GM21825 (cell line): ENCODE measurements around the gene NEDD4.
"Not testable (repeated sequence)": the region's sequence is repeated elsewhere in the genome, so short reads cannot be mapped to it uniquely, and the experiment has no call there.

Experiments
- ATAC-seq: cut with Tn5 transposase; IDR thresholded peaks from one replicate; pipeline ENCODE4 v1.9.1; 2021; ENCODE audit warnings: mild to moderate bottlenecking, moderate library complexity; ENCODE audit not compliant: unreplicated experiment

The NEDD4 gene

DNA sequence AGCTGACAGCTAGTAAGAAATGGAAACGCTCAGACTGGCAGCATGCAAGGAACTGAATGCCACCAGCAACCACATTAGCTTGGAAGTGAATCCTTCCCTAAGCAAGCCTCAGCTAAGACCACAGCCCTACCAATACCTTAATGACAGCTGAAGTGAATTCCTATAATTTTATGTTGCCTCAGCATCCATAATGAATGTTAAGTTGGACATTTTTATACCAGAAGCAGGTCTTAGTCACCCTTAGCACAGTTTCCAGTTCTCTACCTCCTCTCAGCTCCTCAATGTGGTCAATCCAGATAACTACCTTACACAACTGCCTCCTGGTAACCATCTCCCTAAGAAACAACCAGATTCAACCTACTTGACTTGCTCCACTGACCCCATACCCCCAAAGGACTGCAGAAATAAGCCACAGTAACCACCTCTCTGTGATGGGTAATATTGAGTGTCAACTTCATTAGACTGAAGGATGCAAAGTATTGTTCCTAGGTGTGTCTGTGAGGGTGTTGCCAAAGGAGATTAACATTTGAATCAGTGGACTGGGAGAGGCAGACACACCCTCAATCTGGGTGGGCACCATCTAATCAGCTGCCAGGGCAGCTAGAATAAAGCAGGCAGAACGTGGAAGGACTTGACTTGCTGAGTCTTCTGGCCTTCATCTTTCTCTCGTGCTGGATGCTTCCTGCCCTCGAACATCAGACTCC lies 33.5 kb downstream of the NEDD4 start:
- no peak for ATAC-seq

GRCh38 chr15:55958349-55958748 lies 35.1 kb downstream of the NEDD4 start:
- no peak for ATAC-seq

DNA sequence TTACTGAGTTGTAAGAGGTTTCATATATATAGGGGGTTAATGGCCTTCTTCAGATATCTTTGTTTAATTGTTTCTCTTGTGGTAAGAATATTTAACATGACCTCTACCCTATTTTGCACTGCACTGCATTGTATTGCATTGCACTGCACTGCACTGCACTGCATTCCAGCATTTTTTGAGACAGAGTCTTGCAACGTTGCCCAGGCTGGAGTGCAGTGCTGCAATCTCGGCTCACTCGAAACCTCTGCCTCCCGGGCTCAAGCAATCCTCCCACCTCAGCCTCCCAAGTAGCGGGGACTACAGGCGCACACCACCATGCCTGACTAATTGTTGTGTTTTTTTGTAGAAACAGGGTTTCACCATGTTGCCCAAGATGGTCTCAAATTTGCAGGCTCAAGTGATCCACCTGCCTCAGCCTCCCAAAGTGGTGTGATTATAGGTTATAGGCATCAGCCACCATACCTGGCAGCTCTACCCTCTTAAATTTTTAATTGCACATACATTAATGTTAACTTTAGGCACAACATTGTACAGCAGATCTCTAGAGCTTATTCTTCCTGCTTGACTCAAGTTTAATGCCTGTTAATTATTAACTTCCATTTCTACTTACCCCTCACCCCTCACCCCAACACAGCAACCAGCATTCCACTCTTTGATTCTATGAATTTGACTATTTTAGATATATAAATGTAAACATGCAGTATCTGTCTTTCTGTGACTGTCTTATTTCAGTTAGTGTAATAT lies 38.4 kb downstream of the NEDD4 start:
- no peak for ATAC-seq

- not testable (repeated sequence) for ATAC-seq
Measured at GRCh38 chr15:55952501-55953274, 40.7 kb downstream of the NEDD4 start.

- not testable (repeated sequence) for ATAC-seq
Measured at GRCh38 chr15:55944606-55945005, 48.8 kb downstream of the NEDD4 start.

DNA sequence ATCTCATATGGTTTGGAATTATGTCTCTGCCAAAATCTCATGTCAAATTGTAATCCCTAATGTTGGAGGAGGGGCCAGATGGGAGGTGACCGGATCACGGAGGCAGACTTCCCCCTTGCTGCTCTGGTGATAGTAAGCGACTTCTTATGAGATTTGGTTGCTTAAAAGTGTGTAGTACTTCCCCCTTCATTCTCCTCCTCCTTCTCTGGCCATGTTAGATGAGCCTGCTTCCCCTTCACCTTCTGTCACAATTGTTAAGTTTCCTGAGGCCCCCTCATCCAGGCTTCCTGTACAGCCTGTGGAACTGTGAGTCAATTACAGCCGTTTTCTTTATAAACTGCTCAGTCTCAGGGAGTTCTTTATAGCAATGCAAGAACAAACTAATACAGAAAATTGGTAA lies 51.1 kb downstream of the NEDD4 start:
- no peak for ATAC-seq

- ATAC-seq, result no peak
Measured at GRCh38 chr15:55937040-55937439, 56.4 kb downstream of the NEDD4 start.

DNA sequence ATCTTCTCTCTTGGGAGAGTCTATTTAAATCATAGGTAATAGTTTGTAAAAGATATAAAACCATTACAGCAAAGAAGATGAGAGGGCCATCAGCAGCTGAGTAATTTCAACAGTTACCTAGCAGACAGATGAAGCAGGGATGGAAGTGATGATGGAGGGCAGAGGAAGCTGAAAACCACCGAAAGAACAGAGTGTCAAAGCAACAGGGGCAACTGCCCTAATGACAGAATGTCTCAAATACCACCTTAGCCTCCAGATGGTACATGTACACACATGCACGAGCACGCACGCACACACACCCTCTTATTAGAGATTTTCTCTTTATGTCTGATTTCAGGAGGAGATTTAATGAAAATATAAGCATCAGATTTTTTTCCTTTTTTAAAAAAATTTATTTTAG lies 64.5 kb downstream of the NEDD4 start:
- ATAC-seq, result no peak

DNA sequence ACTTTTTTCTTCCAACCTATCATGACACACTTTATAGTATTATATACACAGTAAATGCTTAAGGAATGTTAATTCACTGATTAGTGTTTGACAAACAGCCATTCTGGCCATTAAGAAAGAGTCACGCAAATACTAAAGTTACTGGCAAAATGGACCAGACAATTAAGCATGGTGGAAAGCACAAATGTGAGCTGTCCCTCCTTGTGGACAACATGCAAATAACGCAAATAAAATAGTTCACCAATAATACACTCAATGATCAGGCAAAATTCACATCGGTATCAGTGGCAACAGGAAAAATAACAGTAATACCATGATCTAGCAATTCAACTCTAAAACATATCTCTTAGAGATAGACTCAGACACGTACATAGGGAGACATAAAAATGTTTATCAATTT lies 71.7 kb downstream of the NEDD4 start:
- ATAC-seq, result no peak

DNA sequence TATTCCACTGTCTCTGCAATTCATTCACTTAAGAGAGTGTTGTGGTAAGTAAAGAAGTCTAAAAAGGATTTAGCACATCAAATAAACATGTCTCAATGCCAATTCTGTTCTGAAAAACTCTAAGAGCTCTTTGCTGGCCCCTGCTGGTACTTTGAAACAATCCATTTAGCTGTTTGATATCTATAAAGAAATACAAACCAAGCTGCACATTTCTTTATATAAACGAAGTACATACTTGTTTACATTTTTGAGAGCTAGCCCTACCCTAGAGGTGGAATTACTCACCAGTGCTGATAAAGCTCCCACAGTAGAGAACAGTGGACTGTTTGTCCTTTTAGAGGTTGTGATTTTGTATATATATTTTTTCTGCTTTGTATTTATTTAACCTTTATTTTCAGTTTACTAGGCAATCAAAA lies 75.5 kb downstream of the NEDD4 start:
- no peak for ATAC-seq

DNA sequence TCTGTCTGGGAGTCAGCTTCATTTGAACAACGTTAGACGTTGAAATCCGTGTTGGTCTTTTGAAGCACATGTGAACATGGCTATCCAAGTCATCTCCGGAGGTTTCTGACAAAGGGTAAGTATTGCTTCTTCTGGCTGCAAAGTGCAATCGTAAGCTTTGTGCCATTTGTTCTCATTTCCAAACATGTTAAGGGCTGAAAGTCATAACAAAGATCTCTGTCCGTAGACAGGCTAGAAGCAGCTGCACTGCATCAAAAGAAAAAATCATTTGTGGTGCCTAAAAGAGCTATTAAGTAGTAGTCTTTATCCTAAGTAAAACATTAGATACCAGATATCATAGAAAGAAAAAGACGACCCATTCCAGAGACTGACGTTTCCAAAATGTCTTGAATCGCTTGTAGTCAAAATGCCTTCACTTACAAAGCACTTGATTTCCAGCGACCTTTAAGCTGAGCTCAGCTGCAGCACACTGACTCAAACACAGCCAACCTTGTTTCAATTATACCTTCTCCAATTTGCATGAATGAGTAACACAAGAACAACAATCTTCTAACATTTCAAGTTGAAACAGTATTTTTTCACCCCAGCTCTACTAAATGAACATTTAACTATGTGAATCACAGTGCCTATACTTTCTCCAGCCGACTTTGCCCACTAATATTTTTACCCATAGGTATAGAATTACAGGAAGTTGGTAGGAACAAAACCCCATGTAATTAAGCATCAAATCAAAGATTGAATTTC lies 76.6 kb downstream of the NEDD4 start:
- ATAC-seq, result no peak

DNA sequence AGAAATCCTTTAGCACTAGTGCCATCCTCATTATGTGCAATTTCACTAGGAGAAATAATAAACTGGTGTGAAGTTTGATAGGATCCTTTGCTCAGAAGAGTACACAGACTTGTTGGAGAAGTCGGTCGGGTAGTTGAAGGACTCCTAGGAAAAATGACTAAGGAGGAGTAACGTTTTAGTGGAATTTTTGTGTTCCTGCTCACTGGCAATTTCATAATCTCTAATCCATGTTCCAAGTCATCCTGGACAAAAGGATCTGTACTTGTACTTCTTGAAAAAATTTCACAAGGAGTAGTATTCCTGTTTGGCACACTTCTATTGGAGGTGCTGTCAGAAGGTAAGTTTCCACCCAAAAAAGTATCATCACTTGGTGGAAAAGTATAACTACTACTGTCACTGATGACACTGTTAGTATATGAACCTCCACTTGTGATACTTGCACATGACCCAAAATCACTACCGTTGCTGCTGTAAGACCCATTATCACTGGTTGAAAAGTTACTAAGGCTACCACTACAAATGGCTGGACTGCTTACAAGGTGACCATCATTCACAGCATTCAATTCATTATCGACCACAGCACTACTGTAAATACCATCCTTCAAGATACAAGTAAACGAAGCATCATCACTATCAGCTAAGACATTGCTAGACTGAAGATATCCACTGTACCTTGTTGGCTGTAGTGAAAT lies 77.4 kb downstream of the NEDD4 start:
- no peak for ATAC-seq

DNA sequence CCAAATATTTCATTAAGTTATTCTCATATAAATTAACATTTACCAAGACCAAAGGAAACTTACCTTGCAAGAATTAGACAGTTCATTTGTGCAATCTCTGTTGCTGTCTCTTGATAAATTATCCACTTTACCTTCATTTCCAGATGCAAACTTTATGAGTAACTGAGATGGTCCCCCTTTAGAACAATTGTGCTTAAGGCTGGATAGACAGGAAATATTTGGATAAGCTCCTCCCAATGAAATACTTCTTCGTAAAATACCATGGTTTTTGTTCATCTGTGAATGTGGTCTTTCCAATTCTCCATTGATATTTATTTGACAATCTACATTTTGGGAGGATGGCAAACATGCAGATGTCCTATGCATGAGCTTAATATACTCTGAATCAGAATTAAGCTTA lies 78.2 kb downstream of the NEDD4 start:
- ATAC-seq, result no peak

DNA sequence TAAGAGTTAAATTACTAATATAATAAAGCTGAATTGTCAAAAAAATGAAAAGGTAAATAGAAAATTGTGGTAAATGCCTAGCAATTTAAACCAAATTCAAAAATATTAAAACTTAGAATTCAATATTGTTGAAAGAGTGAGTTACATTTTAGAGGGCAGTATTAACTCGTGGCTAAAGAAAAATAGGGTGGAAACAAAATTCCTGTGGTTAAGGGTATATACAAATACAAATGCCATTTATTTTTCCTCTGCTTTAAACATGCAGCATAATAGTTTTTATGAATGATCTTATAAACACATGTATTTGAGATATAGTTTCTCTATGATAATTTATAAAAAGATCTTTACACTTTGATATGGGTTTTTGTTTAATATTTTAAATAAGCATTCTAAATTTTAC lies 79.0 kb downstream of the NEDD4 start:
- ATAC-seq, result no peak

- no peak for ATAC-seq
Measured at GRCh38 chr15:55912982-55913381, 80.4 kb downstream of the NEDD4 start.

DNA sequence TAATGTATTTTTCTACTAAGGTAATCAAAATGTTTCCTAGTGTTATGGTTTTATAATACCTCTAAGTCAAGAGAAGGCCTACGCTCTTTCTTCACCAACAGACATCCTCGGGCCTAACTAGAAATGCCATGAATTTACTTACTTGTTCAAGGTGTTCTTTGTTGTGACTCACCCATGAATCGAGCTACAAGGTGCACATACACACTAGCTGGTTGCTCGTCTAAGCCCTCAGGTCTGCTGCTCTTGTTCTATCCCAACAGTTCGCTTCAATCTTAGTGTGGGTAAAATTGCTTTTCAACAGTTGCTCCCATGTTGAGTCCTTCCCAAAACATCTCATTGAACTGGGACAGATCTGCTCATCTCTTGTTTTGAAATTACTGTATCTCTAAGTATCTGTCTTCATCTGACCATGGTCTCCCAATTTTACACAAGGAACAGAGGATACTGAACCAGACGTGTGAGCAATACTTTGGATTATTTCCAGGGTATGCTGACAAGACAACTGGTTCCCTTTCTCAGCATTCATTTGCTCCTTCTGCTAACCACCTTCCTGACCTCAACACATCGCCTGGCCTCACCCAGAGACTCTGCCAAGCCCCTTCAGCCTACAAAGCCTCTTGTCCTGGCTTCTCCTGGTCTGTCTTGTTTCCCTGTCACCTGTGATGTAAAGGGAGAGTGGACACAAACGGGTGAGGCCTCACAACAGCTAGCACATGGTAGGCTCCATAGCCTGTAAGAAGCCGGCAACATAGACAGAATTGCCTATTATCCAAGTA lies 84.2 kb downstream of the NEDD4 start:
- no peak for ATAC-seq

DNA sequence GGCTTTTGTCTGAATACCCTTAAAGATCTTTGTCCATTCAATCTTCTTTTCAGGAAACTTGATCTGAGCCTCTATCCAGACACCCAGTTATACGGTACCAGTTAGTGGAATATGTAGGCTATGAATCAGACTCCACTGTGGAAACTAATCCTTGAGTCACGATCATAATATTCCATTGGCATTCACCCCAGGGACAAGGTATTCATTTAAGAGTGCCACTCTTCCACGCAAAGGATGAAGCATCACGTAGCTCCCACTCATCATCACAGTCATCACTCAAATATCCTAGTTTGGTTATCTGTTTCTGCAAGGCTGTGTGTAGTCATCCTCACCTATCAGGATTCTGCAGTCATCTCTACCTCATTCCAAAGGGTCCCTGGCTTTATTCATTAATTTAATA lies 85.6 kb downstream of the NEDD4 start:
- no peak for ATAC-seq

DNA sequence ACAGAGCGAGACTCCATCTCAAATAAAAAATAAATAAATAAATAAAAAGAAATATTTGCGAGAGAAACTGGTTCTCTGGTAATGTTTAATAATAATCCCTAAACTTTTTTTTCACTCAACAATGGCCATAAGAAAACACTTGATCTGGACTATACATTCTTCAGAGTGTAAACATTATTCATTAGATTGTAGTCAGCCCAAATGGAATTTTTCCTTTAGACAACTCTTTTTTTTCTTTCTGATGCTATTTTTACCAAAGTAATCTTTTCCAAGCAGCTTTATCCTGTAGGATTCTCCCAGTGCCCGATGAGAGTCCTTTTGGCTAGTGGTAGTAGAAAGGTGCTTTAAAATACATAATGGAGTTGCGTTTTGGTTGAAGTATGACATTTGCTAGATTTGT lies 90.4 kb downstream of the NEDD4 start:
- no peak for ATAC-seq

GRCh38 chr15:55900019-55900418 lies 93.4 kb downstream of the NEDD4 start:
- no peak for ATAC-seq

DNA sequence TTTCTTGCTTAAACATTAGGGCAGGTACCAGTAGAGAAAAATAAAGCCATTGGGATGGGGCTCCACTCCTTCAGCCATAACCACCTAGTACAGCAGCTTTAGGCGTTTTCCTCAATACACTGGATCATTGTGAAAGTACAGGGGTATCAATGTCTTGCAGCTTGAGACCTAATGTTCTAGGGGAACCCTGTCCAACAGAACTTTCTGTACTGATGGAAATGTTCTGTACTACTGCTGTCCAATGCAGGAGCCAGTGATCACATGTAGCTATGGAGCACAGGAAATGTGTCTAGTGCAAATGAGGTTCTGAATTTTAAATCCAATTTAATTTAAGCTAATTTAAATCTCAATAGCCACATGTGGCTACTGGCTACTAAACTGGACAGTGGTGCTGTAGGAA lies 93.9 kb downstream of the NEDD4 start:
- ATAC-seq, result no peak
